ENCODE measurements around the gene MBD3.

MBD3 gene

DNA sequence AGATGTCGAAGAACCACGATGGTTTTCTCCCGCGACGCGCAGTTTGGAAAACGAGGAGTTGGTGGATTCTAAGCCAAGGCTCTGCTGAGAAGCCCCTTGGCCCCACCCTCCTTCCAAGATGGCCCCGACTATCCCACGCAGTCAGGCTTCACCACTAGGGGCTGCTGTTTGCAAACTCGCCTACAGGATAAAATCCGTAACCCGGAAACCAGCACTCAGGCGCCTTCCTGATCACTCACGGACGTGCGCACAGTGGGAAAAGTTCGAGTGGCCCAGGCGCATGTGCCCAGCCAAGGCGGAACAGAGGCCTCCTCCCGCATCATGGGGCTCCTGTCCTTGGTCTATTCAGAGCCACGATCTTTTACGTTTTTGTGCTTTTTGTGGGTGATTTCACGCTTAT, 31.8 kb upstream of the MBD3 start:
- H3K9me3 Mint-ChIP-seq, result no peaks in the 10 kb centered on the region
- H3K4me3 Mint-ChIP-seq, result no peak overlapping the region
- H3K27ac Mint-ChIP-seq, result no peak overlapping the region
- H3K4me1 Mint-ChIP-seq (ENCODE audit: low read depth), result no peaks in the 10 kb centered on the region
- H3K36me3 Mint-ChIP-seq (ENCODE audit: low read depth), result peaks cover 7% of the 10 kb centered on the region
- H3K27me3 Mint-ChIP-seq (ENCODE audit: low read depth), result no peaks in the 10 kb centered on the region

- Mint-ChIP-seq H3K4me1 (ENCODE audit: low read depth) (peaks cover 2% of the 10 kb centered on the region), H3K9me3 (no peaks in the 10 kb centered on the region), H3K4me3 (no peak overlapping the region), H3K27ac (no peak overlapping the region), H3K36me3 (ENCODE audit: low read depth) (peaks cover 10% of the 10 kb centered on the region), H3K27me3 (ENCODE audit: low read depth) (no peaks in the 10 kb centered on the region)
Observed at GRCh38 chr19:1622541-1622940, 29.9 kb upstream of the MBD3 start.

DNA sequence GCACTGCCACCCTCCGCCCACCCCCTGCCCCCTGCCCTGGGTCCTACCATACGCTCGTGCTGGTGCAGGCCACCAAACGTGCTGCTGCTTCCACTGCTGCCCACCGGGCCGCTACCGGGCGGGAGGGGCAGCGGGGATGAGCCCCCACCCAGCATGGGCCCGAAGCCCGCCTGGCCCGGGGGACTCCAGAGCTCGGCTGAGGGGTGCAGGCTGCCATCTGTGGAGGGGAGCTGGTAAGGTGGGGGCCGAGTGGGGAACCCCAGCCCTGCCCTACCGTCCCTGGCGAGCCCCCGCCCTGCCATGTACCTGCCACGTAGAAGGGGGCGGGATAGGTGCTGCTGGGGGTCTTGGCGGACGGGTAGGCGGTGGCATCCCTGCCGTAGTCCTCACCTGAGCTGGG, 29.3 kb upstream of the MBD3 start:
- no peak overlapping the region for H3K4me3 Mint-ChIP-seq
- peaks cover 10% of the 10 kb centered on the region for H3K36me3 Mint-ChIP-seq (ENCODE audit: low read depth)
- no peak overlapping the region for H3K27ac Mint-ChIP-seq
- H3K9me3 Mint-ChIP-seq, result no peaks in the 10 kb centered on the region
- no peaks in the 10 kb centered on the region for H3K27me3 Mint-ChIP-seq (ENCODE audit: low read depth)
- peaks cover 2% of the 10 kb centered on the region for H3K4me1 Mint-ChIP-seq (ENCODE audit: low read depth)

DNA sequence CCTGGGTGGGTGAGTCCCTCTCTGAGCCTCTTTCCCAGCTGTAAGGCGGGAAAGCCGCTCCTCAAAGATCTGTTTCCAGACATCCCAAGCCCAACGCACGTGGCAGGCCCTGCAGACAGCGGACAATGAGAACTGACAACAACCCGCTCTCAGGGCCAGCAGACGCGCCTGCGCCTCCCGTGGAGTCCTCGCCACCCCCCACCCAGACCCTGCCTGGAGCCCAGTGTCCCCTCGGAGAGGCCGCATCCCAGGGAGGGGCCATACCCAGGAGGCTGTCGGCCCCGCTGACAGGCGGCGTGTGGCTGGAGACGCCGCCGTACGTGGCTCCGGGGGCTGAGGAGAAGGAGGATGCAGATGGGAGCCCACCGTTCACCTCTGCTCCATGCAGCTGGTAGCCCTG, 28.9 kb upstream of the MBD3 start:
- Mint-ChIP-seq H3K9me3 (no peaks in the 10 kb centered on the region), H3K27me3 (ENCODE audit: low read depth) (no peaks in the 10 kb centered on the region), H3K4me1 (ENCODE audit: low read depth) (peaks cover 4% of the 10 kb centered on the region), H3K4me3 (no peak overlapping the region), H3K27ac (no peak overlapping the region), H3K36me3 (ENCODE audit: low read depth) (peaks cover 13% of the 10 kb centered on the region)

DNA sequence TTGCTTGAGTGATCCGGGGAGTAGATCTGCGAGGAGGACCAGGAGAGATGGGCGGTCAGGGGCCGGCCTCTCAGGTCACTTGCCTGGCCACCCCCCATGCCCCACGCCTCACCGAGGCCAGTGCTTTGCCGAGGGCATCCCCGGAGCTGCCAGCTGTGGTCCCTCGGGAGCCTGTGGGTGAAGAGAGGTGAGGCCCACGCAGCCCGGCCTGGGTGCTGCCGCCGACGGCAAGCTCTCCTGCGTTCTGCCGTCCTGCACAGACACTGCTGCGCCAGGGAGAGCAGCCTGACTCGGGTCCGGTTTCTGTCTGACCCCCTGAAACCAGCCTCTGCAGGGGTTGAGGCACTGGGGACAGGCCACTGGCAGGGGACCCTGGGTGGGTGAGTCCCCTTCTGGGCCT, 28.4 kb upstream of the MBD3 start:
- Mint-ChIP-seq H3K4me1 (ENCODE audit: low read depth) (peaks cover 4% of the 10 kb centered on the region), H3K36me3 (ENCODE audit: low read depth) (peaks cover 13% of the 10 kb centered on the region), H3K27me3 (ENCODE audit: low read depth) (no peaks in the 10 kb centered on the region), H3K4me3 (no peak overlapping the region), H3K27ac (no peak overlapping the region), H3K9me3 (no peaks in the 10 kb centered on the region)

- Mint-ChIP-seq H3K27me3 (ENCODE audit: low read depth) (no peaks in the 10 kb centered on the region), H3K27ac (no peak overlapping the region), H3K4me1 (ENCODE audit: low read depth) (peaks cover 4% of the 10 kb centered on the region), H3K36me3 (ENCODE audit: low read depth) (peaks cover 18% of the 10 kb centered on the region), H3K4me3 (no peak overlapping the region), H3K9me3 (no peaks in the 10 kb centered on the region)
Observed at GRCh38 chr19:1620502-1620901, 27.8 kb upstream of the MBD3 start.

DNA sequence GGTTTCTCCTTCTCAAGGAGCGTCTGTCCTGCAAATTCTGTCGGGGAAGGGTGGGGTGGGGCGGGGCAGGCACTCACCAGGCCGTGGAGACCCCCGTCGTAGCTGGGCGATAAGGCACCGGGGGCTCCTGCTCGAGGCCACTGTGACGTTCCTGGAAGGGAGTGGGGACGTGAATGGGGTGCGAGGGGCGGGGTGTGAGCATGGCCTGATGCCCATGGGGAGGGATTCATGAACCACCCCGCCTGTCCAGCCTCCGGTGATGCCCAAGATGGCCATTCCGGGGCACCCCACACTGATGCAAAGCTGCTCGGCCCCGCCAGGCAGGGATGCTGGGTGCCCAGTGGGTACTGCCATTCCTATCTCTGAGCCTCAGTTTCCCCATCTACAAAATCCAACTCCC, 27.0 kb upstream of the MBD3 start:
- Mint-ChIP-seq H3K27ac (no peak overlapping the region), H3K4me3 (no peak overlapping the region), H3K4me1 (ENCODE audit: low read depth) (peaks cover 4% of the 10 kb centered on the region), H3K36me3 (ENCODE audit: low read depth) (peaks cover 21% of the 10 kb centered on the region), H3K27me3 (ENCODE audit: low read depth) (no peaks in the 10 kb centered on the region), H3K9me3 (no peaks in the 10 kb centered on the region)

DNA sequence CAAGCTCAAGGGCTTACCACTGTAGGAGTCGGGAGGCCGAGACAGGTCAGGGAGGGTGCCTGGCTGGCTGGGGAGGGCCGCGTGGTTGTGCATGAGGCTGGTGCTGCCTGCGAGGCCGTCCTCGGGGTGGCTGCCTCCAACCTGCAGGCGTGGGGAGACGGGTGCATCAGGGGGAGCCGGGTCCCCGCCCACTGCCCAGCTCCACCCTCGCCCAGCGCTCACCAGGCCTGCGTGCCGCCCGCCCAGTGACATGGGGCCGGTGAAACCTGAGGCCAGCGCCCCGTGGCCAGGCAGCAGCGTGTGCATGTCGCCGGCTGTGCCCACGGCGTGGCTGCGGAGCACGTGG, 26.4 kb upstream of the MBD3 start:
- no peaks in the 10 kb centered on the region for H3K27me3 Mint-ChIP-seq (ENCODE audit: low read depth)
- no peak overlapping the region for H3K27ac Mint-ChIP-seq
- no peaks in the 10 kb centered on the region for H3K9me3 Mint-ChIP-seq
- H3K36me3 Mint-ChIP-seq (ENCODE audit: low read depth), result peaks cover 22% of the 10 kb centered on the region
- no peak overlapping the region for H3K4me3 Mint-ChIP-seq
- peaks cover 4% of the 10 kb centered on the region for H3K4me1 Mint-ChIP-seq (ENCODE audit: low read depth)

GRCh38 chr19:1618157-1619093, 25.8 kb upstream of the MBD3 start:
- H3K4me1 Mint-ChIP-seq (ENCODE audit: low read depth), result peaks cover 4% of the 10 kb centered on the region
- H3K36me3 Mint-ChIP-seq (ENCODE audit: low read depth), result peaks cover 22% of the 10 kb centered on the region
- peak overlapping the region; percentile 76 for H3K27ac Mint-ChIP-seq
- H3K4me3 Mint-ChIP-seq, result no peak overlapping the region
- no peaks in the 10 kb centered on the region for H3K27me3 Mint-ChIP-seq (ENCODE audit: low read depth)
- no peaks in the 10 kb centered on the region for H3K9me3 Mint-ChIP-seq

- Mint-ChIP-seq H3K9me3 (no peaks in the 10 kb centered on the region), H3K4me3 (no peak overlapping the region), H3K27ac (peak overlapping the region; percentile 22), H3K4me1 (ENCODE audit: low read depth) (peaks cover 4% of the 10 kb centered on the region), H3K27me3 (ENCODE audit: low read depth) (no peaks in the 10 kb centered on the region), H3K36me3 (ENCODE audit: low read depth) (peaks cover 19% of the 10 kb centered on the region)
Observed at GRCh38 chr19:1616875-1617274, 24.2 kb upstream of the MBD3 start.

DNA sequence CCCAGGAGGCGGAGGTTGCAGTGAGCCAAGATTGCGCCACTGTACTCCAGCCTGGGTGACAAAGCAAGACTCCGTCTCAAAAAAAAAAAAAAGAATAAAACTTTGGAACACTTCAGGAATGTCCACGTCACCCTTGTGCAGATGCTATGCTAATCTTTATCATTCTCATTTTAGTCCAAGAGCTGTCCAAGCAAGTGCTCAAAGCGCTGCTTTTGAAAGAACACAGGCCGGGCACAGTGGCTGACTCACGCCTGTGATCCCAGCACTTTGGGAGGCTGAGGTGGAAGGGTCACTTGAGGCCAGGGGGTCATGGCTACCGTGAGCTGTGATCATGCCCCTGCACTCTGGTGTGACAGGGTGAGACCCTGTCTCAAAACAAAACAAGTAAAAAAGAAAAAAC, 23.7 kb upstream of the MBD3 start:
- H3K4me1 Mint-ChIP-seq (ENCODE audit: low read depth), result peaks cover 4% of the 10 kb centered on the region
- no peak overlapping the region for H3K27ac Mint-ChIP-seq
- no peaks in the 10 kb centered on the region for H3K27me3 Mint-ChIP-seq (ENCODE audit: low read depth)
- H3K4me3 Mint-ChIP-seq, result no peak overlapping the region
- H3K36me3 Mint-ChIP-seq (ENCODE audit: low read depth), result peaks cover 20% of the 10 kb centered on the region
- H3K9me3 Mint-ChIP-seq, result no peaks in the 10 kb centered on the region

GRCh38 chr19:1615156-1615765, 22.6 kb upstream of the MBD3 start:
- Mint-ChIP-seq H3K4me3 (no peak overlapping the region), H3K9me3 (no peaks in the 10 kb centered on the region), H3K4me1 (ENCODE audit: low read depth) (peaks cover 4% of the 10 kb centered on the region), H3K36me3 (ENCODE audit: low read depth) (peaks cover 23% of the 10 kb centered on the region), H3K27me3 (ENCODE audit: low read depth) (no peaks in the 10 kb centered on the region), H3K27ac (no peak overlapping the region)

DNA sequence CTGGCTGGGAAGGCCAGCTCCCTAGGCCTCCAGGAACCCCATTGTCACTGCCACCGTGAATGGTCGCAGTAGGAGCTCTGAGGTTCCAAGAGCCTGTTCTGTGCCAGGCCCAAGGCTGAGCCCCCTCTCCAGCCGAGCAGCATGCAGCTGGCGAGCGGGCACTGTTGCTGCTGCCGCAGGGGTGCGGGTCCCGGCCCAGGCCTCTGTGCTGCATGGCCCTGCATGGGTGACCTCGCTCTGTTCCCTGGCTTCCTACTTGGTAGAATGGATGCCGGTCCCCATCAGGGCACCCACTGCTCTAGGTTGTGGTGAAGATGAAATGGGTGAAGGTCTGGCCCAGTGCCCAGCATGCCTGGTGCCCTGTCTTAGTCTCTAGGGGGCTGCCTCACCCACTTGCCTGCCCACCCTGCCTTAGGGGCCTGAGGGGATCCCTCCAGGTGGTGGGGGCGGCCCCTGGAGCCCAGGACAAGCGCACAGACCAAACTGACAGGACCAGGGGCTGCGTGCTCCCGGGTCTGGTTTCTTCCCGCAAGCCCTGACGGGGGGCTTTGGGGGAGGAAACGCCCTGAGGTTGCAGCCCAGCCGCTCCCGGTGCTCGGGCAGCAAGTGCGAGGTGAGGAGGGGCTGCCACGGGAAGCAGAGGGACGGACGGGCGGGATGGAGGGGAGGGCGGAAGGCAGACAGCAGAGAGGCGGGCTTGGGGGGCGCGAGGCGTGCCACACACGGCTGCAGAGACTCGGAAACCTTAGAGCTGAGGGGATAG, 21.3 kb upstream of the MBD3 start:
- H3K9me3 Mint-ChIP-seq, result no peaks in the 10 kb centered on the region
- peaks cover 23% of the 10 kb centered on the region for H3K36me3 Mint-ChIP-seq (ENCODE audit: low read depth)
- H3K27me3 Mint-ChIP-seq (ENCODE audit: low read depth), result no peaks in the 10 kb centered on the region
- no peak overlapping the region for H3K4me3 Mint-ChIP-seq
- H3K4me1 Mint-ChIP-seq (ENCODE audit: low read depth), result peaks cover 9% of the 10 kb centered on the region
- no peak overlapping the region for H3K27ac Mint-ChIP-seq

DNA sequence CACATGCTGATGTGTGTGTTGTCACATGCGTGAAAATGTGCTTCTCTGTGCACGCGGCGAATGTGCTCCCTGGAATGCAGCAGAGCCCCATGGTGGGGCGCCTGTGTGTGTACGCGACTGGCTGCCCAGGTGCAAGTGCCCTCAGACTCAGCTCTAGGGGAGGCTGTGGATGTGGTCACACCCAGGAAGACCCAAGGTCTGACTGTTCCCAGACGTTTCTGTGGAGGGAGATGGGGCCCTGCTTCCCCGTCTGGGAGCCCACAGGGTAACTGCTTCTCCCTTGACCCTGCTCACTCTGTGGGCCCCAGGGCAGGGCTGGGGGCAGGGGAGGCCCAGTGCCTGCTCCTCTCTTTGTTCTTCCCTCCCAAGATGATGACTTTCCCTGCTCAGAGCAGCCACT, 20.5 kb upstream of the MBD3 start:
- H3K36me3 Mint-ChIP-seq (ENCODE audit: low read depth), result peaks cover 22% of the 10 kb centered on the region
- no peak overlapping the region for H3K27ac Mint-ChIP-seq
- peaks cover 13% of the 10 kb centered on the region for H3K4me1 Mint-ChIP-seq (ENCODE audit: low read depth)
- no peaks in the 10 kb centered on the region for H3K27me3 Mint-ChIP-seq (ENCODE audit: low read depth)
- H3K4me3 Mint-ChIP-seq, result no peak overlapping the region
- no peaks in the 10 kb centered on the region for H3K9me3 Mint-ChIP-seq
